IPS-20b (cell line): ENCODE data around the gene CECR2.

Source experiments
- H3K27ac ChIP-seq: one replicate; pipeline ENCODE4 v1.5.1; 2013; ENCODE audit warnings: low read length
- H3K27me3 ChIP-seq: 2 replicates; pipeline ENCODE4 v1.6.1; 2013; ENCODE audit warnings: mild to moderate bottlenecking, low read length, inconsistent platforms; ENCODE audit not compliant: insufficient read depth
- H3K36me3 ChIP-seq: 2 replicates; pipeline ENCODE4 v1.6.1; 2013; ENCODE audit warnings: low read depth, mild to moderate bottlenecking, inconsistent platforms, low read length, moderate library complexity; ENCODE audit not compliant: insufficient read depth
- H3K4me1 ChIP-seq: 2 replicates; pipeline ENCODE4 v1.6.1; 2013; ENCODE audit warnings: mild to moderate bottlenecking, control low read depth, inconsistent platforms, low read length, moderate library complexity; ENCODE audit not compliant: insufficient read depth
- H3K4me3 ChIP-seq: 2 replicates; pipeline ENCODE4 v1.5.1; 2013; ENCODE audit warnings: mild to moderate bottlenecking, low read length, inconsistent platforms
- H3K9ac ChIP-seq: 2 replicates; pipeline ENCODE4 v1.6.1; 2013; ENCODE audit warnings: low read depth, mild to moderate bottlenecking, inconsistent platforms, low read length, moderate library complexity
- H3K9me3 ChIP-seq: 2 replicates; pipeline ENCODE4 v1.6.1; 2013; ENCODE audit warnings: mild to moderate bottlenecking, low read depth, low read length, inconsistent platforms; ENCODE audit not compliant: insufficient read depth

The CECR2 gene

DNA sequence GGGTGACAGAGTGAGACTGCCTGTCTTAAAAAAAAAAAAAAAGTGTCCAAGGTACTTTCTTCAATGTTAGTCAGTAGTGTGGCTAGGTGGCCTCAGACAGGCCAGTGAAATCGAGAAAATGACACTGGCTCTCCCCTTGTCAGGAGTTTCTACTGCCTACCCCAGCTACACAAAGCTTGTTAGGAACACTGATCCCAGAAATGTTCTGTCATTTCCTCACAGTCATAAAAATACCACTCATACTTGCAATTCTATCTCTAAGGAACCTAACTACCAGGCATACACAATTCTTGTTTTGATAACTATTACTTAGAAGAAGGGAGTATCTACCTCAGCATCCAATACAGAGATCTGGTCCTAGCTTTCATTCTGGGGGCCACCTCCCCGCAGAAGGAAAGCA lies 228.0 kb downstream of the CECR2 start:
- no peak overlapping the region for H3K4me3 ChIP-seq
- H3K27ac ChIP-seq: no peak overlapping the region

DNA sequence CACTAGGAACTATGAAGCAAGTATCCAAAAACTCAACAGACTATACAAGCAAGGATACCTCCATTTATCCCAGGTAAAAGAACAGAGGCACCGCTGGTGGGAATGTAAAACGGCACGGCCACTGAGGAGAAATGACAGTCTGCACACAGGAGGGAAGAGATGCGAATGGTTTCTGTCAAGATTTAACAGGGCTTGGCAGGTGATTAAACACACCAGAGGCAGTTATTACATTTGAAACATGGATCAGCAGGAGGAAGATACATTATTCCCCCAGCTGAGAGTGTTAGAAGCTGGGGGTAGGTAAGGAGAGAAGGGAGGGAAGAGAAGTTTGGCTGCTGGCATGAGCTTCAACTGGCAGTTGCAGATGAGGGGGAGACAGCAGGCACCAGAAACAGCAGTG lies 229.1 kb downstream of the CECR2 start:
- H3K9ac ChIP-seq: no peak overlapping the region
- no peak overlapping the region for H3K4me3 ChIP-seq
- no peaks in the 10 kb centered on the region for H3K4me1 ChIP-seq
- H3K27ac ChIP-seq: no peak overlapping the region
- peaks cover 76% of the 10 kb centered on the region for H3K36me3 ChIP-seq
- H3K9me3 ChIP-seq: no peaks in the 10 kb centered on the region
- H3K27me3 ChIP-seq: no peaks in the 10 kb centered on the region

More for the DNA sequence above, 228.0 kb downstream of the CECR2 start:
- H3K36me3 ChIP-seq: peaks cover 85% of the 10 kb centered on the region
- H3K9me3 ChIP-seq: no peaks in the 10 kb centered on the region
- H3K4me1 ChIP-seq: no peaks in the 10 kb centered on the region
- H3K9ac ChIP-seq: no peak overlapping the region
- no peaks in the 10 kb centered on the region for H3K27me3 ChIP-seq

DNA sequence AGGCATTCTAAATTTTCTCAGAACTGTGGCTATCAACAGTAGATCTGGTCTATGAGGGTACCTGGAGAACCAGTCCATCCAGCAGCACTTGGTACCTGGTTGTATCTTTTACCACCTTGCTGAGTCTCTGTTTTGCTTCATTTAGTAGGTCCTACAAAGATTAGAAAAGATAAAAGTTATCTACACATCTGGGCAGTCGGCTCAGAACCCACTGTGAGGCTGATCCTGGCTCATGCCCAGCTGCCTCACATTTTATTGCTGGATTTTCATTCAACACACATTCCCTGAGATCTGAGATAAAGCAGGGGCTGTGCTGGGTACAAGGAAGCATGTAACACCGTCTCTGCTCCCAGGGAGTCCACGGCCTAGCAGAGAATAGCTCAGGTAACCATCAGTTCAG lies 231.8 kb downstream of the CECR2 start:
- H3K36me3 ChIP-seq: peaks cover 73% of the 10 kb centered on the region

DNA sequence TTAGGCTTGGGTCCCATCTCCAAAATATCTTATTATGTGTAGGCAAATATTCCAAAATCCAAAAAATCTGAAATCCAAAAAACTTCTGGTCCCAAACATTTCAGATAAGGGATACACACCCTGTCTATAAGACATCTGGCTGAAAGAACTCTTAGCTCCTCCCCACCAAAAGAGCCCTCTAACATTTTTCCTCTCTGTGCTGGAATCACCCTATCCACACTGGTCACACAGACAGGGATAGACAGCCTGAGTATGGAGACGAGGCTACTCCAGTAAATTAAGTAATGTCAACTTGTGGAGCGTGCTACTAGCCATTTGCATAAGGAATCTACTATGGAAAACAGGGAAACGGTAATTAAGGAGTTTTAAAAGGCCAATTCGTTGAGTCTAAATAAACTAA lies 234.4 kb downstream of the CECR2 start:
- no peaks in the 10 kb centered on the region for H3K4me1 ChIP-seq
- H3K9ac ChIP-seq: no peak overlapping the region
- no peaks in the 10 kb centered on the region for H3K9me3 ChIP-seq
- H3K4me3 ChIP-seq: no peak overlapping the region
- no peaks in the 10 kb centered on the region for H3K27me3 ChIP-seq
- no peak overlapping the region for H3K27ac ChIP-seq
- H3K36me3 ChIP-seq: peaks cover 69% of the 10 kb centered on the region

More for the DNA sequence above, 231.8 kb downstream of the CECR2 start:
- no peak overlapping the region for H3K4me3 ChIP-seq
- no peak overlapping the region for H3K9ac ChIP-seq
- no peaks in the 10 kb centered on the region for H3K27me3 ChIP-seq
- no peak overlapping the region for H3K27ac ChIP-seq
- H3K4me1 ChIP-seq: no peaks in the 10 kb centered on the region
- H3K9me3 ChIP-seq: no peaks in the 10 kb centered on the region

DNA sequence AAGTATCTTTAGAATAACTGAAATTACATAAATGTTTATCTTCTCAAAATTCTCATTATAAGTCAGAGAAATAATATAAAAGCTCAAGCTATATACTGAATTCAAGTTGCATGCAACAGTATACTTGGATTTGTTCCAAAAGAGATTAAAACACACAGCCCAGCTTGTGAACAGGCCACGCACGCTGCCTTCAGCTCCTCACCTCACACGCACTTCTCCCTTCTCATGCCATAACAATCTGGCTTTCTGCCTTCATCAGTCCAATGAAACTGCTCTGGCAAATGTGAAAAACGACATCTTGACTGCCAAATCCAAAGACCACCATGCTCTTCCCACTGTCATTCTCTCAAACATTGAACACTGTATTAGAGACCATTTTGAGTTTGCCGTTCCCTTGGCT lies 237.2 kb downstream of the CECR2 start:
- Histone ChIP-seq H3K4me3 (no peak overlapping the region), H3K9ac (no peak overlapping the region), H3K27ac (no peak overlapping the region), H3K4me1 (no peaks in the 10 kb centered on the region), H3K36me3 (peaks cover 61% of the 10 kb centered on the region), H3K27me3 (no peaks in the 10 kb centered on the region), H3K9me3 (no peaks in the 10 kb centered on the region)
